SU-DHL-6 (cell line): ENCODE measurements around the gene WWOX.

Source experiments
- CTCF ChIP-seq: fragments of 200-600 bp; sonication (generic); IDR thresholded peaks from one replicate; pipeline ENCODE4 v1.5.1; 2017; ENCODE audit warnings: antibody characterized with exemption, mild to moderate bottlenecking, low read length, moderate library complexity; ENCODE audit not compliant: insufficient read depth, poor library complexity, severe bottlenecking
- EZH2phosphoT487 ChIP-seq: fragments of 200-600 bp; sonication (generic), shearing (Covaris generic); conservative IDR thresholded peaks from 2 replicates; pipeline ENCODE4 v1.6.1; 2018; ENCODE audit warnings: mild to moderate bottlenecking, antibody characterized with exemption, low read length, moderate library complexity, mixed read lengths

GRCh38 chr16:78837706-78838105 is 738.3 kb downstream of the WWOX start:
- TF ChIP-seq CTCF, result no peak
- TF ChIP-seq EZH2phosphoT487, result no peak
